K562 (cell line): ENCODE data around the gene SUFU. TPM values are rescaled to one million over a fixed set of nuclear protein-coding genes. Genes with fewer than 3 reads are reported as not detected.

Experiments
- DEAF1 ChIP-seq: fragments of 450-650 bp; formaldehyde crosslinking; IDR thresholded peaks from 2 replicates; pipeline ENCODE4 v1.4.0; 2020; ENCODE audit warnings: mild to moderate bottlenecking, moderate library complexity
- E2F8 ChIP-seq: fragments of 450-650 bp; IDR thresholded peaks from 2 replicates; pipeline ENCODE4 v1.7.1; 2018; ENCODE audit warnings: mild to moderate bottlenecking, low read depth; ENCODE audit not compliant: partially characterized antibody
- GABPB2 ChIP-seq: fragments of 250-450 bp; sonication (Bioruptor Pico); conservative IDR thresholded peaks from 2 replicates; pipeline ENCODE4 v1.5.1; 2021; ENCODE audit warnings: mild to moderate bottlenecking
- NR4A1 ChIP-seq, 2 experiments: fragments of 250-450 bp in 1 of 2; fragments of 450-650 bp in 1 of 2; sonication (Bioruptor Pico) in 1 of 2; IDR thresholded peaks; 2 replicates each; pipeline versions ENCODE4 v1.4.0 to v1.6.1; 2016 to 2020; ENCODE audit warnings: mild to moderate bottlenecking in 2 of 2, missing compliant biosample characterization in 1 of 2, missing genetic modification characterization in 1 of 2, moderate library complexity in 1 of 2
- OTX1 ChIP-seq: fragments of 450-650 bp; formaldehyde crosslinking; IDR thresholded peaks from 2 replicates; pipeline ENCODE4 v1.4.0; 2022; ENCODE audit warnings: mild to moderate bottlenecking
- PHF20 ChIP-seq: fragments of 450-650 bp; IDR thresholded peaks from 2 replicates; pipeline ENCODE4 v1.6.1; 2018; ENCODE audit not compliant: partially characterized antibody
- PTBP1 ChIP-seq: fragments of 200-400 bp; formaldehyde crosslinking; IDR thresholded peaks from 2 replicates; pipeline ENCODE4 v1.6.1; 2017; ENCODE audit warnings: low read depth, low read length
- STAT5B ChIP-seq: fragments of 250-450 bp; sonication (Bioruptor Pico); IDR thresholded peaks from 2 replicates; pipeline ENCODE4 v1.8.0; 2021; ENCODE audit warnings: mild to moderate bottlenecking, inconsistent platforms
- TCF3 ChIP-seq: sonication (generic); formaldehyde crosslinking; IDR thresholded peaks from 2 replicates; pipeline ENCODE4 v1.4.0; 2020; ENCODE audit warnings: mild to moderate bottlenecking, missing genetic modification reagents
- TCF7 ChIP-seq: sonication (generic); IDR thresholded peaks from 2 replicates; pipeline ENCODE4 v1.6.1; 2016; ENCODE audit warnings: antibody characterized with exemption, borderline replicate concordance
- THRB ChIP-seq: fragments of 450-650 bp; formaldehyde crosslinking; conservative IDR thresholded peaks from 2 replicates; pipeline ENCODE4 v1.4.0; 2022; ENCODE audit warnings: mild to moderate bottlenecking, missing genetic modification characterization
- ZBTB17 ChIP-seq: fragments of 450-650 bp; formaldehyde crosslinking; IDR thresholded peaks from 2 replicates; pipeline ENCODE4 v1.4.0; 2020; ENCODE audit warnings: mild to moderate bottlenecking
- ZBTB43 ChIP-seq: sonication (generic); formaldehyde crosslinking; IDR thresholded peaks from 2 replicates; pipeline ENCODE4 v1.8.0; 2023; ENCODE audit warnings: mild to moderate bottlenecking, missing genetic modification reagents
- ZNF184 ChIP-seq: sonication (generic); formaldehyde crosslinking; IDR thresholded peaks from 2 replicates; pipeline ENCODE4 v1.5.0; 2020; ENCODE audit warnings: missing genetic modification reagents
- ZNF253 ChIP-seq: fragments of 250-450 bp; sonication (Bioruptor Pico); conservative IDR thresholded peaks from 2 replicates; pipeline ENCODE4 v1.6.1; 2021; ENCODE audit warnings: mild to moderate bottlenecking
- ZNF316 ChIP-seq: fragments of 450-650 bp; IDR thresholded peaks from 2 replicates; pipeline ENCODE4 v1.6.1; 2016
- ZNF354B ChIP-seq: fragments of 250-450 bp; sonication (Bioruptor Pico); IDR thresholded peaks from 2 replicates; pipeline ENCODE4 v1.4.0; 2020
- ZNF77 ChIP-seq: fragments of 250-450 bp; sonication (Bioruptor Pico); IDR thresholded peaks from 2 replicates; pipeline ENCODE4 v1.5.0; 2020
- polyA plus RNA-seq, 8 experiments: library from polyadenylated mRNA; depleted of rRNA in 4 of 8; stranded (reverse) in 5 of 8; unstranded in 3 of 8; fragments of >200 nt; fragmentation: Nextera tagmentation in 2 of 8; fragmentation: Illumina TruSeq in 1 of 8; extraction: Ambion mirVana in 2 of 8; extraction: Trizol in 1 of 8; gene quantifications; 2 replicates each; pipeline versions ENCODE4 v1.2.1 to v1.2.3, GENCODE V29; 2011 to 2014; ENCODE audit warnings: inconsistent platforms in 1 of 8, missing spikeins in 1 of 8
- total RNA-seq, 7 experiments: library from RNA; depleted of rRNA in 6 of 7; stranded (reverse); fragments of >200 nt in 6 of 7; fragmentation: Illumina TruSeq in 2 of 7; extraction: Trizol in 2 of 7; gene quantifications; 2 replicates each; pipeline versions ENCODE4 v1.2.1 to v1.2.3, GENCODE V29; 2011 to 2021; ENCODE audit warnings: low replicate concordance in 1 of 7

The SUFU gene
- total and polyA plus RNA-seq, 9 of the 15 experiments (the other 6 are each of a cell fraction or from before 2014, with no cell fraction given): 0.59 to 6.3 (median 0.82) TPM

GRCh38 chr10:102644646-102645387 is 141.0 kb downstream of the SUFU start (continued):
- no peak for TF ChIP-seq ZBTB17
- TF ChIP-seq ZNF316: no peak
- no peak for TF ChIP-seq THRB (CRISPR knock-in tag)
- TF ChIP-seq PHF20: no peak
- no peak for TF ChIP-seq OTX1 (CRISPR knock-in tag)
- no peak for TF ChIP-seq ZNF253
- no peak for TF ChIP-seq DEAF1 (CRISPR knock-in tag)
- no peak for TF ChIP-seq ZBTB43
- no peak for TF ChIP-seq ZNF354B (CRISPR knock-in tag)
- TF ChIP-seq NR4A1 (CRISPR knock-in tag; IDR thresholded peaks at IDR 0.05): no peak
- no peak for TF ChIP-seq NR4A1 (tag; IDR thresholded peaks at IDR 0.05)
- no peak for TF ChIP-seq STAT5B (CRISPR knock-in tag)
- TF ChIP-seq PTBP1: no peak
- no peak for TF ChIP-seq ZNF184 (CRISPR knock-in tag)
- no peak for TF ChIP-seq GABPB2 (CRISPR knock-in tag)
- TF ChIP-seq E2F8: no peak
- no peak for TF ChIP-seq TCF3
- no peak for TF ChIP-seq ZNF77 (CRISPR knock-in tag)
- no peak for TF ChIP-seq TCF7
